Measurements from ENCODE around the gene JUNB.

The JUNB gene

DNA sequence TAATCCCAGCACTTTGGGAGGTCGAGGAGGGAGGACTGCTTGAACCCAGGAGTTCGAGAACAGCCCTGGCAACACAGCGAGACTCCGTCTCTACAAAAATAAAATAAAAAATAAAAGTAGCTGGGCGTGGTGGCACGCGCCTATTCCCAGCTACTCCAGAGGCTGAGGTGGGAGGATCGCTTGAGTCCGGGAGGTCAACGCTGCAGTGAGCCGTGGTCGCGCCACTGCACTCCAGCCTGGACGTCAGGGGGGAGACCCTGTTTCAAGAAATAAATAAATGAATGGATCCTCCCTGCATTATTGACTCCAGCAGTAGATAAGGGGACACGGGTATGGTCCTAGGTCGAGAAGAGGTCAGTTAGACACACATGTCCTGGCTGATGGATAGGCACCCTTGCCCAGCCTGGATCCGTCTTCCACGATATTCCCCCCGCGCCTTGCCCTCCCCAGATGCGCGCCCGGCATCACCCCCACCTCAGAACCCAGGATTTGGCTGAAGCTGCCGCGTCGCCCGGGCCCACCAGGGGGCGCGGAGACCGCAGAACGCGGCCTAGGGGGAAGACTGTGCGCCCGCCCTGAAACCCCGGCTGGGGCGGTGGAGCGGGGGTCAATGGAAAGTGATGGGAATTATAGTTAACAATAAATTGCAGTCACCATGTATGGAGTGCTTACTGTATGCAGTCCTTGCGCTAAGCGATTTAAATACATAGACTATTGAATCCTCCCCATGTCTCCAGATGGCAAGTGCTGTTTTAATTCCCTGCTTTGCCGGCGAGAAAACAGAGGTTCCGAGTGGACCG, 13.9 kb upstream of the JUNB start:
- peaks cover 13% of the 10 kb centered on the region for H3K36me3 ChIP-seq (ENCODE audit: low read depth)
- peak overlapping the region; percentile 92 for H3K27ac ChIP-seq (ENCODE audit: poor library complexity, severe bottlenecking)
- ATAC-seq (ENCODE audit: low read depth) = peak; percentile 38

DNA sequence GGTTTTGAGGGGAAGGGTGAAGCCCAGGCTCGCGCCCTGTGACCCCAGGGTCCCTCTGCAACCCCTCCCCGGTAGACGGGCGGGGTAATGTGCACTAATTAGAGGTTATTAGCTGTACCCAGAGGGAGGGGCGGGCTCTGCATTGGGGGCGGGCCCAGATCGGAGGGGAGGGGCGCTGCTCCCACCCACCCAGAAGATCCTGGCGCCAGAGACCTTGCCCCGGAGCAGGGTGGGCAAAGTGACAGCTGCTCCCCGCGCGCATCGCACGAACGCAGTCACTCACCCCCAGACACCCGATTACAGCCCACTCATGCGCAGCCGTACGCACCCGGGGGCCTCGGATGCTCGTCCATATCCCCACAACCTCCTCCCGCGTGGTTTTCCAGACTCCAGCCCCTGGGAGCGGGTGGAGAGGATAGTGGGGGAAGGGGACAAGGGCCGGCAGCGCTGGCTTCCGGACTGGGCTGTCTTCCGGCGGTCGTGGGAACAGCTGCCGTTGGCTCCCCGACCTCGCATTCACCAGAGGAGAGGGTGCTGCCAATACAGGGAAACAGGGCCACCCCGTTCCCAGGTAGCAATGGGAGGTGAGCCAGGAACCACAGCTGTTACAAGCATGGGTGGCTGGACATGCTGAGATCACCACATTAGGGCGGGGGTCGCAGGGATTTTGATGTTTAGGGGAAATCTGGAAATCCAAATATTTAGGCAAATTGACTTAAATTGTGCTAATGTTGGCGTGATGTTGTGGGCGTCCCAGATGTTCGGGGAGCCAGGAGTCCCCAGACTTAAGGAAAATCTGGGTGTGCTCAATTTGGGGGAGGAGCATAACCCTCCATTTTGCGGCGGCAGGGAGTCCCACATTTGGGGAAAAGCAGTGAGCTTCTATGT, 13.0 kb upstream of the JUNB start:
- Histone ChIP-seq H3K4me3 (ENCODE audit: severe bottlenecking) (peak overlapping the region; percentile 43), H3K27me3 (ENCODE audit: insufficient read depth, poor library complexity, severe bottlenecking) (no peaks in the 10 kb centered on the region), H3K36me3 (ENCODE audit: low read depth) (peaks cover 13% of the 10 kb centered on the region), H3K27ac (ENCODE audit: poor library complexity, severe bottlenecking) (peak overlapping the region; percentile 92), H3K9me3 (ENCODE audit: severe bottlenecking) (no peaks in the 10 kb centered on the region), H3K4me1 (ENCODE audit: insufficient read depth, poor library complexity, severe bottlenecking) (peaks cover 10% of the 10 kb centered on the region)
- ATAC-seq (ENCODE audit: low read depth) (peak; percentile 42), DNase-seq (ENCODE audit: low spot score) (no peak)
- TF ChIP-seq, protein P1, sequence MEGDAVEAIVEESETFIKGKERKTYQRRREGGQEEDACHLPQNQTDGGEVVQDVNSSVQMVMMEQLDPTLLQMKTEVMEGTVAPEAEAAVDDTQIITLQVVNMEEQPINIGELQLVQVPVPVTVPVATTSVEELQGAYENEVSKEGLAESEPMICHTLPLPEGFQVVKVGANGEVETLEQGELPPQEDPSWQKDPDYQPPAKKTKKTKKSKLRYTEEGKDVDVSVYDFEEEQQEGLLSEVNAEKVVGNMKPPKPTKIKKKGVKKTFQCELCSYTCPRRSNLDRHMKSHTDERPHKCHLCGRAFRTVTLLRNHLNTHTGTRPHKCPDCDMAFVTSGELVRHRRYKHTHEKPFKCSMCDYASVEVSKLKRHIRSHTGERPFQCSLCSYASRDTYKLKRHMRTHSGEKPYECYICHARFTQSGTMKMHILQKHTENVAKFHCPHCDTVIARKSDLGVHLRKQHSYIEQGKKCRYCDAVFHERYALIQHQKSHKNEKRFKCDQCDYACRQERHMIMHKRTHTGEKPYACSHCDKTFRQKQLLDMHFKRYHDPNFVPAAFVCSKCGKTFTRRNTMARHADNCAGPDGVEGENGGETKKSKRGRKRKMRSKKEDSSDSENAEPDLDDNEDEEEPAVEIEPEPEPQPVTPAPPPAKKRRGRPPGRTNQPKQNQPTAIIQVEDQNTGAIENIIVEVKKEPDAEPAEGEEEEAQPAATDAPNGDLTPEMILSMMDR (IDR thresholded peaks at IDR 0.05; ENCODE audit: poor library complexity, severe bottlenecking) = no peak

More for the DNA sequence above, 13.9 kb upstream of the JUNB start:
- DNase-seq (ENCODE audit: low spot score) = no peak
- TF ChIP-seq, protein P1 (IDR thresholded peaks at IDR 0.05; ENCODE audit: poor library complexity, severe bottlenecking) = peak; percentile 96
- peak overlapping the region; percentile 43 for H3K4me3 ChIP-seq (ENCODE audit: severe bottlenecking)
- peaks cover 7% of the 10 kb centered on the region for H3K4me1 ChIP-seq (ENCODE audit: insufficient read depth, poor library complexity, severe bottlenecking)
- H3K9me3 ChIP-seq (ENCODE audit: severe bottlenecking) = no peaks in the 10 kb centered on the region
- H3K27me3 ChIP-seq (ENCODE audit: insufficient read depth, poor library complexity, severe bottlenecking) = no peaks in the 10 kb centered on the region

DNA sequence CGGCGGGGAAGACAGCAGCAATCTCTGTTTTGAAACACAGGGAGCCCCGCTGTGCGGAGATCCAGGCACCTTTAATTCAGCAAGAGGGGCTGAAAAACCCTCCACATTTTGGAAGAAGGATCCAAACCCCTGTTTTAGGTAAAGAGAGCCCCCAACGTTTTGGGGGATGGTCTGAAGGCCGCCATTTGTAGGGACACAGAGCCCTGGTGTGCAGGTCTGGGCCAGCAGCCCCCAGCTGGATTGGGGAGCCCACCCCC, 12.5 kb upstream of the JUNB start:
- Histone ChIP-seq H3K9me3 (ENCODE audit: severe bottlenecking) (no peaks in the 10 kb centered on the region), H3K27me3 (ENCODE audit: insufficient read depth, poor library complexity, severe bottlenecking) (no peaks in the 10 kb centered on the region), H3K36me3 (ENCODE audit: low read depth) (peaks cover 10% of the 10 kb centered on the region), H3K4me3 (ENCODE audit: severe bottlenecking) (peak overlapping the region; percentile 43), H3K4me1 (ENCODE audit: insufficient read depth, poor library complexity, severe bottlenecking) (peaks cover 14% of the 10 kb centered on the region), H3K27ac (ENCODE audit: poor library complexity, severe bottlenecking) (peak overlapping the region; percentile 92)
- ATAC-seq (ENCODE audit: low read depth) = no peak
- TF ChIP-seq, protein P1 (IDR thresholded peaks at IDR 0.05; ENCODE audit: poor library complexity, severe bottlenecking) = no peak
- no peak for DNase-seq (ENCODE audit: low spot score)

DNA sequence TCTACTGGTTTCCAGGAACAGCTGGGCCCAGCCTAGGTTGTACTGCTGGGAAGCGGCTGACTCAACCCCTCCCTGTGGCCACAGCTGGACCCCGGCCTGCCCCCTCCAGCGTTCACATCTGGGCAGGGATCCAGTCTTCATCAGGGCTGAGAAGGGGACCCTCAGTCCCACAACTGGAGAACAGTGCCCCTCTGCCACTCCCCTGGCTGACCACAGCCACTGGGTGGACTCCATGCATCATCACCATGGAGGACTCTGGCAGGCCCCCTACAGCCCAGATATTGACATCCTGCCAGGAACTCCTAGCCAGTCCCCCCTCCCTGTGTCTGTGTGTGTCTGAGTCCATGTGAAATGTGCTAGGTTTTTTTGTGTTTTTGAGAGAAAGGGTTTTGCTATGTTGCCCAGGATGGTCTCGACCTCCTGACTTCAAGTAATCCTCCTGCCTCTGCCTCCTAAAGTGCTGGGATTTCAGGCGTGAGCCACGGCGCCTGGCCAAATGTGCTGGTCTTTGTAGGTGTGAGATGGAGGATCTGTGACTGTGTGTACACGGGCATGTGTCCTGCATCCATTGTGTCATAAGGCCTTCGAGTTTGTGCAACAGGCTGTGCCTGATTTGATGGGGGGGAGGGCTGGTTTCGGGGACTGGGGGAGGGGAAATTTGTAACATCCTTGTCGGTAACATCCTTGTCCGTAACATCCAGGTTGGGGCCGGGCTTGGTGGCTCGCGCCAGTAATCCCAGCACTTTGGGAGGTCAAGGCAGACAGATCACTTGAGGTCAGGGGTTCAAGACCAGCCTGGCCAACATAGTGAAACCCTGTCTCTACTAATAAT, 11.9 kb upstream of the JUNB start:
- Histone ChIP-seq H3K27me3 (ENCODE audit: insufficient read depth, poor library complexity, severe bottlenecking) (no peaks in the 10 kb centered on the region), H3K9me3 (ENCODE audit: severe bottlenecking) (no peaks in the 10 kb centered on the region), H3K4me1 (ENCODE audit: insufficient read depth, poor library complexity, severe bottlenecking) (peaks cover 20% of the 10 kb centered on the region), H3K4me3 (ENCODE audit: severe bottlenecking) (peak overlapping the region; percentile 43), H3K27ac (ENCODE audit: poor library complexity, severe bottlenecking) (peak overlapping the region; percentile 92), H3K36me3 (ENCODE audit: low read depth) (peaks cover 5% of the 10 kb centered on the region)
- no peak for ATAC-seq (ENCODE audit: low read depth)
- DNase-seq (ENCODE audit: low spot score) = no peak
- TF ChIP-seq, protein P1 (IDR thresholded peaks at IDR 0.05; ENCODE audit: poor library complexity, severe bottlenecking) = peak; percentile 22
